Anterior cingulate cortex (tissue), 58 donors: ENCODE measurements around the gene MORC3.

Experiments
- DNase-seq, 58 donors: peaks; one replicate each; lab custom pipeline; 2025; lab: John Stamatoyannopoulos, UW

Gene MORC3

DNA sequence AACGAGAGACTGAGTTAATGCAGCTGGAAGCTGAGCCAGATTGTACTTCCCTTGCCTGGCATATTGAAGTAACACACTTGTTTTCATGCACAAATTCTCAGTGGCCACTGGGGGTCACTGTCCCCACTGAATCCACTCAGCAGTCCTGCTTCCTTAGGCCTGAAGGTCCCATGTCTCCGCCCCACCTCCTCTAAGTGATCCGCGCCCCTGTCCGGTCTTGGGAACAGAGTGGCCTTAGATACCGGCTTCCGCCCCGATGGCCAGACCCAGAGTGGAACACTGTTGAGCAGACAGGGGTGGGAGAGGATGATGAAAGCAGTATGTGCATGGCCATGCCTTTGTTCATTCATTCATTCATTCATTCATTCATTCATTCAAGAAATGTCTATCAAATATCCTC, 100.0 kb downstream of the MORC3 start:
- peak in 50 of 58 donors; percentile 4 to 71 (median 38) for DNase-seq

- DNase-seq: no peak
Measured at GRCh38 chr21:36420571-36421339, 100.8 kb downstream of the MORC3 start.

DNA sequence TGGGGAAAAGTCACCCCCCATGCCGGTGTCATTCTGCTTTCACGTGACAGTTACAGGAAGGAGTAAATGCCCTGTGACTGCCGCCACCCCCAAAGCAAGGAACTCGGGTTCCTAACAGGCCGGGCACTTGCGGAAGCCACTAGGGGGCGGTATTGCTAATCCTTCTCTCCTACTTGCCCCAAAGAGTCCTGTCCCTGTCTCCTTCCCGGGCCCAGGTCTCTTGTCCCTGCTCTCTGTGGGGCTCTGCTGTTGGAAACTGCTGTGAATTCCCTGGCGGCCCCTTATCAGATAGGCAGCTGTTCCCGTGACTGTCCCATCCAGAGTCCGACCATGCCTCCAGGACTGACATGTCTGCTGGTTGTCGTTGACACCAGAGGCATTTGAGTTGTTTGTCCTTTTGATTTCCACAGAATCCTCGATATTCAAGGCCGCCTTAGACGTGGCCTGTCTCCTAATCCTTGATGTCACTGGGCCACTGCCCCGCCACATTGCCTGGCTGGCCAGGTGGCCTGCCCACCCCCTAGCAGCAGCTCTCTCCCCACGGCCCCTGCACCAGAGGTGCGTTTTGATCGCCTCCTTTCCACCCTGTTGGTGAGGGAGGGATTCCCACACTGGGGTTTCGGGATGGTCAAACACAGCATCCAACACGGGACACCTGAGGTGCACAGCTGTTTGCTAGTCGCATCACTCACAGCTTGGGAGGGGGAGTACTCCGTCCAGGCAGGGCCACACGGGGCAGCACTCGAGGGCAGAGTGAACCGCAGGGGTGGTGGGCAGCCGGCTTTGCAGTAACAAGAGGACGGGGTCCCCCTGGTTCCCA, 102.5 kb downstream of the MORC3 start:
- DNase-seq: peak in 4 of 58 donors; percentile 4 to 24 (median 6)

DNA sequence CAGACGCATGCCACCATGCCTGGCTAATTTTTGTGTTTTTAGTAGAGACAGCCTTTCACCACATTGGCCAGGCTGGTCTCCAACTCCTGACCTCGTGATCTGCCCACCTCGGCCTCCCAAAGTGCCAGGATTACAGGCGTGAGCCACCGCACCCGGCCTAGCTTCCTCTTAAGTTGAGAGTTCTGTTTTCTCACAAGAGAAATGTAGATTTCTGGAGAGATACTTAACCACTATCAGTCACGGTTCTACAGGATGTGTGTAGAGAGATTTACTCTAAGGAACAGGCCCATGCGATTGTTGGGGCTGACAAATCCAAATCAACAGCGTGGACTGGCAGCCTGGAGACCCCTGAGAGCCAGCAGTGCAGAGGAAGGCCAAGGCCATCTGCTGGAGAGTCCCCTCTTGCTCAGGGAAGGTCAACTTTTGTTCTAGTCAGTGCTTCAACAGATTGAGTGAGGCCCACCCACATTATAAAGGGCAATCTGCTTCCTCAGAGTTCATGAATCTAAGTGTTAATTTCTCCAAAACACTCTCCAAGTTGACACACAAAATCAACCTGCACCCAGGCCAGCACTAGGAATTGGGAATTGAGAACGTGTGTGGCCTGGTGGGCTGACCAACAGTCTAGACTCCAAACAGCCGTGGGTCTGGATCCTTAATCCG, 103.9 kb downstream of the MORC3 start:
- DNase-seq: no peak

DNA sequence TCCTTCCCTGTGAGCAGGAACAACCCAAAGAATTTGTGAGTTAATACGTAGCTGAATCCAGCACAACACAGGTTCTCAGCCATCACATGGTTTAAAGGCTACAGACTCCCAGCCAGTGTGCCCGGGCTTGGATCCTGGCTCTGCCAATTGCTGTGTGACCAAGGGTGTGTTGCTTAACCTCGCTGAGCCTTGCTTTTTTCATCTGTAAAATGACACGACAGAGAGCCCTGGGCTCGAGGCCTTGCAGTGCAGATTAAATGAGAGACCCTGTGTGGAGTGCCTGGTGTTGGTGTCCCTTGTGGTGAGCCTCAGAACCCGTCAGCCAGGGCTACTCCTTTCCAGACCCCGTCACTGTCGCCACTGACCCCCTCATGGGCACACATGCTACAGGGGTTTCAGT, 104.6 kb downstream of the MORC3 start:
- no peak for DNase-seq

- no peak for DNase-seq
Measured at GRCh38 chr21:36425286-36425685, 105.3 kb downstream of the MORC3 start.
